ENCODE data around the gene SMG5. TPM values are rescaled to one million over a fixed set of nuclear protein-coding genes. Genes with fewer than 3 reads are reported as not detected.

SMG5 gene
- total RNA-seq, 1 donor from 2014 or later: 91.6 TPM

- no peak for DNase-seq (ENCODE audit: missing footprints)
- no peak for ATAC-seq
- intact Hi-C loops (cut with DNase I): no loop called here
These were observed 33.0 kb downstream of the SMG5 start for GRCh38 chr1:156249593-156249992.

DNA sequence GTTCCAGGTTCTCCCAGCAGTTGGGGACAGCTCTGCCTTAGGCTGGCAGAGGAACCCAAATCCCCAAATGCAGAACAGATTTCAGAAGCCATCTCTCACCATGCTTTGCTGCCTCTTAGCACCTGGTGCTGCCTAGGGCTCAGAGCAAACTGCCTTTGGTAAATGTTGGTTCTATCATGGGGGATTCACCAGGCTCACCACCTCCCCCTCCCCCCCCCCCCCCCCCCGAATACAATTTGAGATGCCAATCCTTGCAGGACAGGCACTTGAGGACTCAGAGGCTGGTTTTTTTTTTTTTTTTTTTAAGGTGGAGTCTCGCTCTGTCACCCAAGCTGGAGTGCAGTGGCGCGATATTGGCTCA, 34.3 kb downstream of the SMG5 start:
- no peak for ATAC-seq
- DNase-seq (ENCODE audit: missing footprints): no peak
- intact Hi-C loops (cut with DNase I): no loop called here

- ATAC-seq (peak; percentile 38), DNase-seq (ENCODE audit: missing footprints) (no peak)
- intact Hi-C loops (cut with DNase I): no loop called here
These were observed 34.9 kb downstream of the SMG5 start, which contains the start of gene PAQR6 for GRCh38 chr1:156247460-156248322. TSS of gene PAQR6 (minus strand) at chr1:156248056. CDS start at chr1:156246731, 1,325 bp downstream.

DNA sequence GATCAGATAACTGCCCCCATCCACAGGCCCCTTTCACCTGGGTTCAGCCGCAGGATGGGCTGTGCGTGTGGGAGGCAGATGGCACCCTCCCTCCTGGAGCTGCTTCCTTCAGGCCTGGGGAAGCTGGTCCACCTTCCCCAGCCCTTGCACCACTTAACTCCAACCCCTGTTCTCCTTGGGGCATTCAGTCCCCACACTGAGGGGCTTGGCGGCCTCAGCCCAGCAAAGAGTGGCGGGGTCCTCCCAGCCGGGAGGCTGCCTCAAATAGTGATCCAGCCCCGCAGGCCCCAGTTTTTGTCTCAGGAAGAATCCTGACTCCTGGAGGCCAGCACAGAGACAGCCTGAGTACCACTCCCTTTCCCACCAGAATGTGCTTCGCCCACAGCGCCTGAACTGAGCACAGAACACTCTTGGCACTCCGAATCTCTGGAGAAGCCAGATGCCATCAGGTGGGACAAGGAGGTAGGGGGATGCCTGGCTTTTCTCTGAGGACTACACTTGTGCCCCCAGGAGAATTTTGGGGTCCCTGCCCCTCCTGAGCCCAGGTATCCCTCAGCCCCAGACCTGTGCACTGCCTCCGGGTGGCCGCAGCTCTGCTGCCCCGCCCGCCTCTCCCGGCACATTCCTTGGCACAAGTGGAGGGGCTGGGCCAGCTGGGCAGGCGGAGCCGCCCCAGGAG, 35.7 kb downstream of the SMG5 start:
- DNase-seq (ENCODE audit: missing footprints) (peak; percentile 71), ATAC-seq (peak; percentile 43)

DNA sequence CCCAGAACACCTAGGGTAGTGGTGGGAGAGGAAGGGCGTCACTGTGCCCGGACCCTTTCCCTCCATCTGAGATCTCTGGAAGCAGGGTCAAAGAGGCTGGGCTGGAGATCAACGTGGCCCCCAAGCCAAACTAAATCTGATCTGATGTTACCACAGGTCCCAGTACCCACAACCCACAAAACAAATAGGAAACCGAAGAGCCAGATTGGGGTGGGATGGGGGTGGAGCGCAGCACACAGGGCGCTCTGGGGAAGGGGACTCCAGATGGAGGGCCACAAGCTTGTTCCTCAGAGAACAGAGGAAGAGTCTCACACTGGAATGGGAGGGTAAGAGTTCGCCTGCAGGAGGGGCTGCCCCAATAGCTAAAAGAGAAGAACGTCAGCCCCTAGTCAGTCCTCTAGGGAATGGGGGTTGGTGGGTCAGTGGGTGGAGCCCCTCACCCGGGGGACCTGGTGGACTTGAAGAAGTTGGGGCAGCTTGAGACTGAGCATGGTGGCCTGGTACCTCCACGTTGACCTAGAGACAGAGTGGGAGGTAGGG, 36.3 kb downstream of the SMG5 start:
- DNase-seq (ENCODE audit: missing footprints): no peak
- no peak for ATAC-seq
- intact Hi-C loops (cut with DNase I): no loop called here

More for the DNA sequence above, 35.7 kb downstream of the SMG5 start:
- intact Hi-C loops (cut with DNase I): no loop called here

DNA sequence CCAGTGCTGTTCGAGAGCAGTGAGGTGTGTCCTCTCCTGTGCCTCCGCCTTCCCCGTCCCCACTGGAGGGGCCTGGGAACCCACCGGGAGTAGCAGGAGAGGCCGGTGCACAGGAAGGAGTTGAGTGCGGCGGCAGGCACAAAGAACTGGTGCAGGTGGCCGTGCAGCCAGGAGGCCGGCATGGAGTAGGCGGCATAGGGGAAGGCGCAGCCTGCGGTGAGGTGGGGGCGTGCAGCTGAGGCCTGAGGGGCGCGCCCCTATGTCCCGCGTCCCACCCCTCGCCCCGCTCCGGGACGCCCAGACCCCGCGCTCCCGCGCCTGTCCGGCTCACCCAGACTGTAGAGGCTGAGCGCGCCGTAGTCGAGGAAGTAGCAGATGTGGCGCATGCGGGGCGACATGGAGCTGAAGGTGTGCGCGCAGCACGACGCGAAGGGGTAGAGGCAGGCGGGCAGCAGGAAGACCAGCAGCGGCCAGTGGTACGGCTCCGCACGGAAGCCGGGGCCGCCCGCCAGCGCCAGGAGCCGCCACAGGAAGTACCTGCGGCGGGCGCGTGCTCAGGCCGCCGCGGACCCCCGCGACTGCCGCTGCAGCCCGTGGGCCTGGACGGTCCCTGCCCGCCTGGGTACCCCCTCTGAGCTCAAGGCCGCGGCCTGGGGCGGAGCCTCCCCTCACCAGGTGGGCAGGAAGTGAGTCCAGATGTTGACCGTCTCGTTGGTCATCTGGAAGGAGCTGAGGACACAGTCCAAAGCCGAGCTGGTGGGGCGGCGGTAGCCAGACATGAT, 37.0 kb downstream of the SMG5 start:
- peak; percentile 72 for DNase-seq (ENCODE audit: missing footprints)
- ATAC-seq: no peak
- intact Hi-C loops (cut with DNase I): no loop called here

DNA sequence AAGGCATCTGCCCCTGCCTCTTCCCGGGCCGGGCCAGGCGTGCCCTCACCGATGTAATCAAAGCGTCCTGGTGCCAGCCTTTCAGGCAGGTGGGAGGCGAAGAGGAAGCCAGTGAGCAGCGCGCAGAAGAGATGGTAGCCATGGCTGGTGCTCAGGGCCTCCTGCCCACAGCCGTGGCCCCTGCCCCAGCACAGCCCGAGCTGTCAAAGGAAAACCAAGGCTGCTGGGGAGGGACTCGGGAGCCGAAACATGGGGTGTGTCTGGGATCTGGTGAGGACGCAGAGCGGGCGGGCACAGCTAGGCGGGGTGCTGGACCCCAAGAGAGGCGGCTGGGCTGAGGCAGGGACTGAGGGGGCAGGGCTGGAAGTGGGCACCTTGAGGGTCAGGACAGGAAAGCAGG, 37.9 kb downstream of the SMG5 start:
- no peak for DNase-seq (ENCODE audit: missing footprints)
- intact Hi-C loops (cut with DNase I): no loop called here
- no peak for ATAC-seq

GRCh38 chr1:156244126-156244525, 38.5 kb downstream of the SMG5 start:
- DNase-seq (ENCODE audit: missing footprints) (no peak), ATAC-seq (no peak)
- intact Hi-C loops (cut with DNase I): no loop called here

- no peak for DNase-seq (ENCODE audit: missing footprints)
- intact Hi-C loops (cut with DNase I): no loop called here
- ATAC-seq: no peak
These were observed 39.9 kb downstream of the SMG5 start for GRCh38 chr1:156242738-156243137.

DNA sequence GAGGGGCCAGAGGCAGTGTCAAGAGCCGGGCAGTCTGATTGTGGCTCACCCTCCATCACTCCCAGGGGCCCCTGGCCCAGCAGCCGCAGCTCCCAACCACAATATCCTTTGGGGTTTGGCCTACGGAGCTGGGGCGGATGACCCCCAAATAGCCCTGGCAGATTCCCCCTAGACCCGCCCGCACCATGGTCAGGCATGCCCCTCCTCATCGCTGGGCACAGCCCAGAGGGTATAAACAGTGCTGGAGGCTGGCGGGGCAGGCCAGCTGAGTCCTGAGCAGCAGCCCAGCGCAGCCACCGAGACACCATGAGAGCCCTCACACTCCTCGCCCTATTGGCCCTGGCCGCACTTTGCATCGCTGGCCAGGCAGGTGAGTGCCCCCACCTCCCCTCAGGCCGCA, 40.7 kb downstream of the SMG5 start, which contains the start of gene BGLAP:
BGLAP (plus strand) TSS at position 259 of the 400 bp plus-strand sequence; CDS start at position 307, 48 bp downstream.
- no peak for DNase-seq (ENCODE audit: missing footprints)
- no peak for ATAC-seq
- intact Hi-C loops (cut with DNase I): no loop called here

GRCh38 chr1:156241311-156241811, 41.3 kb downstream of the SMG5 start:
- DNase-seq (ENCODE audit: missing footprints): no peak
- intact Hi-C loops (cut with DNase I): no loop called here
- ATAC-seq: no peak

GRCh38 chr1:156238248-156238647, 44.4 kb downstream of the SMG5 start:
- DNase-seq (ENCODE audit: missing footprints) (no peak), ATAC-seq (no peak)
- intact Hi-C loops (cut with DNase I): loop anchor here (5.0 kb wide), 1 partner anchor 39 kb away; no protein-coding TSS in a partner anchor

GRCh38 chr1:156236164-156236563, 46.5 kb downstream of the SMG5 start:
- intact Hi-C loops (cut with DNase I): loop anchor here (5.0 kb wide), 1 partner anchor 41 kb away; no protein-coding TSS in a partner anchor
- ATAC-seq: no peak
- DNase-seq (ENCODE audit: missing footprints): no peak

- DNase-seq (ENCODE audit: missing footprints) (no peak), ATAC-seq (no peak)
- intact Hi-C loops (cut with DNase I): loop anchor here (2.0 kb wide), 1 partner anchor 27 kb away; no protein-coding TSS in a partner anchor
These were observed 49.0 kb downstream of the SMG5 start for GRCh38 chr1:156233426-156234127.

DNA sequence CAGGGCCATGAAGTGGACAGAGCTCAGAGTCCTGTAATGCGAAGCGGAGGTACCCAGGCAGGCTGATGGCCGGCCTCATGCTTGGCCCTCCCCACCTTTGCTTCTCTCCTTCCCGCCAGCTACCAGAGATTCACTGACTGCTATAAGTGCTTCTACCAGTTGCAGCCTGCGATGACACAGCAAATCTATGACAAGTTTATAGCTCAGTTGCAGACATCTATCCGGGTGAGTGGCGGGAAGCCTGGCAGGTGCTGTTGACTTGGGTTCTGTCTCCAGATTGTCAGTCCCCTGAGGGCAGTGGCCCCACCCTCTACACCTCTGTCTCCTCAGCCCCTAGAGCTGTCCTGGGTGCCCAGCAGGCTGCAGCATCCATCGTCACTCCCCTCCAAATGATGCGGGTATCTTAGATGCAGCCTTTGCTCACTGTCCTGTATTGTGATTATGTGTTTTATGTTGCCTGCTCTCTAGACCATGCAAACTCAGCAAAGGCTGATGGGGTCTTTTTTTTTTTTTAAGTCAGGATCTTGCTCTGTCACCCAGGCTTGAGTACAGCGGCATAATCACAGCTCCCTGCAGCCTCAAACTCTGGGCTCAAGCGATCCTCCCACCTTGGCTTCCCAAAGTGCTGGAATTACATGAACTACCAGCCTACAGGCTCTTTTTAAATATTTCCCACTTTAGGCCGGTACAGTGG, 50.3 kb downstream of the SMG5 start:
- ATAC-seq (no peak), DNase-seq (ENCODE audit: missing footprints) (no peak)
- intact Hi-C loops (cut with DNase I): no loop called here

- DNase-seq (ENCODE audit: missing footprints): no peak
- no peak for ATAC-seq
- intact Hi-C loops (cut with DNase I): no loop called here
These were observed 52.2 kb downstream of the SMG5 start for GRCh38 chr1:156230473-156230837.

DNA sequence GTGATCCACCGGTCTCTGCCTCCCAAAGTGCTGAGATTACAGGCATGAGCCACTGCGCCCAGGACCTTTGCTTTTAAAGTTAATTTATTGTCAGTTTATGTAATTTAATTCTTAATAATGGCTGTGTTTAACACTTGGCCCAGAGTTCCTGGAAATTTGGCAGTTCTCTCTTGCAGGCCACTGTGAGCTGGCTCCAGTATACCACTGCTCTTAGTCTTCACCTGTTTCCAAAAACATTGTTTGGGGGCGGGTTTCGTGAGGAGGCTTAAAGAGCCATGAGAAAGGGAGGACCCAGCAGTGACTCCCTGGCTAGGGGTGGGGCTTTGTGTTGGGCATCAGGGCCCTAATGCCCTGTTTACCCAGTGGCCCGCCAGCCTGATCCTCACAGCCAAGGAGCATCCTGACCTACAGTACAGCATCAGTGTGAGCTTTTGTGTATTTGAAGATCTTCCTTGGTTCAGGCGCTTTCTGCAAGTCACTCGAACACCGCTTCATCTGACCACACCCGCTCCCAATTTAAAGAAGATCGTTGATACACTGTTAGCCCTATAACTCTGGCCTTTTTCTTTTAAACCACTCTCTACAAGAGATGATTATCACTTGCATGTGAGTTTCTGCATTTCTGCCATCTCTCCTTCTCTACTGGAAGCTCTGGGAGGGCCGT, 52.7 kb downstream of the SMG5 start:
- DNase-seq (ENCODE audit: missing footprints) (no peak), ATAC-seq (no peak)
- intact Hi-C loops (cut with DNase I): no loop called here

Data from Right ventricle myocardium inferior (tissue), 1 donor.